ENCODE measurements around the gene TCF15. TPM values are rescaled to one million over a fixed set of nuclear protein-coding genes. Genes with fewer than 3 reads are reported as not detected.
"Not testable (repeated sequence)": the region's sequence is repeated elsewhere in the genome, so short reads cannot be mapped to it uniquely, and the experiment has no call there.

TCF15 gene
- total and polyA plus RNA-seq, 8 donors, result 0.25 to 0.43 (median 0.33) TPM; not detected in 5

DNA sequence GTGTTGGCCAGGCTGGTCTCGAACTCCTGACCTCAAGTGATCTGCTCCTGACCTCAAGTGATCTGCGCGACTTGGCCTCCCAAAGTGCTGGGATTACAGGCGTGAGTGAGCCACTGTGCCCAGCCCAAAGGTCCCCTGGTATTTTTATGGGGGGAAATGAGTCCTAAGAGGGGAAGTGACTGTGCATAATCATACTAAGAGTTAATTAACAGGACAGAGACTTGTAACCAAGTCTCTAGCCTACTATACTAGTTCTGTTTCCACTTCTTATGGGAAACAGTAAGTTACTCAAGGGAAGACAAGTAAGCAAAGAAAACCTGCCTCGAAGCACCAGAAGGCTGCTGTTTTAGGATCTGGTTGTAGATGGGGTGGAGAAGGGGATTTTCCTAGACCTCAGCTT is 27.9 kb downstream of the TCF15 start:
- intact Hi-C loops (cut with DNase I; ENCODE audit: low total_unique reads), result no loop called here
- DNase-seq, result no peak

DNA sequence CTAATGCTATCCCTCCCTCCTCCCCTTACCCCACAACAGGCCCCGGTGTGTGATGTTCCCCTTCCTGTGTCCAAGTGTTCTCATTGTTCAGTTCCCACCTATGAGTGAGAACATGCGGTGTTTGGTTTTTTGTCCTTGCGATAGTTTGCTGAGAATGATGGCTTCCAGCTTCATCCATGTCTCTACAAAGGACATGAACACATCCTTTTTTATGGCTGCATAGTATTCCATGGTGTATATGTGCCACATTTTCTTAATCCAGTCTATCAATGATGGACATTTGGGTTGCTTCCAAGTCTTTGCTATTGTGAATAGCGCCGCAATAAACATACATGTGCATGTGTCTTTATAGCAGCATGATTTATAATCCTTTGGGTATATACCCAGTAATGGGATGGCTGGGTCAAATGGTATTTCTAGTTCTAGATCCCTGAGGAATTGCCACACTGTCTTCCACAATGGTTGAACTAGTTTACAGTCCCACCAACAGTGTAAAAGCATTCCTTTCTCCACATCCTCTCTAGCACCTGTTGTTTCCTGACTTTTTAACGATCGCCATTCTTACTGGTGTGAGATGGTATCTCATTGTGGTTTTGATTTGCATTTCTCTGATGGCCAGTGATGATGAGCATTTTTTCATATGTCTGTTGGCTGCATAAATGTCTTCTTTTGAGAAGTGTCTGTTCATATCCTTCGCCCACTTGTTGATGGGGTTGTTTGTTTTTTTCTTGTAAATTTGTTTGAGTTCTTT is 31.0 kb downstream of the TCF15 start:
- H3K27ac ChIP-seq; H3K9me3 ChIP-seq; H3K4me1 ChIP-seq; DNase-seq; intact Hi-C loops (cut with DNase I; ENCODE audit: low total_unique reads); H3K36me3 ChIP-seq; H3K4me3 ChIP-seq: not testable (repeated sequence)
- WGBS, 5 donors, result 79 to 93% (median 85%) methylated on average over 7 to 8 of the region's 8 CpGs
- peaks cover 0 to 38% (median 2%) of the 10 kb centered on the region in 3 donors for H3K27me3 ChIP-seq

More for the DNA sequence above, 27.9 kb downstream of the TCF15 start:
- H3K4me3 ChIP-seq, result no peak overlapping the region
- no peaks in the 10 kb centered on the region for H3K4me1 ChIP-seq
- WGBS, 5 donors, result 65 to 82% (median 74%) methylated on average over 5 of the region's 5 CpGs
- peaks cover 0 to 44% (median 2%) of the 10 kb centered on the region in 3 donors for H3K27me3 ChIP-seq
- H3K27ac ChIP-seq, result no peak overlapping the region
- H3K36me3 ChIP-seq, result no peaks in the 10 kb centered on the region
- H3K9me3 ChIP-seq, result no peaks in the 10 kb centered on the region
- TF ChIP-seq POLR2AphosphoS5 (IDR thresholded peaks at IDR 0.05) (no peak), POLR2A (IDR thresholded peaks at IDR 0.05) (no peak)
- TF ChIP-seq, protein P1, sequence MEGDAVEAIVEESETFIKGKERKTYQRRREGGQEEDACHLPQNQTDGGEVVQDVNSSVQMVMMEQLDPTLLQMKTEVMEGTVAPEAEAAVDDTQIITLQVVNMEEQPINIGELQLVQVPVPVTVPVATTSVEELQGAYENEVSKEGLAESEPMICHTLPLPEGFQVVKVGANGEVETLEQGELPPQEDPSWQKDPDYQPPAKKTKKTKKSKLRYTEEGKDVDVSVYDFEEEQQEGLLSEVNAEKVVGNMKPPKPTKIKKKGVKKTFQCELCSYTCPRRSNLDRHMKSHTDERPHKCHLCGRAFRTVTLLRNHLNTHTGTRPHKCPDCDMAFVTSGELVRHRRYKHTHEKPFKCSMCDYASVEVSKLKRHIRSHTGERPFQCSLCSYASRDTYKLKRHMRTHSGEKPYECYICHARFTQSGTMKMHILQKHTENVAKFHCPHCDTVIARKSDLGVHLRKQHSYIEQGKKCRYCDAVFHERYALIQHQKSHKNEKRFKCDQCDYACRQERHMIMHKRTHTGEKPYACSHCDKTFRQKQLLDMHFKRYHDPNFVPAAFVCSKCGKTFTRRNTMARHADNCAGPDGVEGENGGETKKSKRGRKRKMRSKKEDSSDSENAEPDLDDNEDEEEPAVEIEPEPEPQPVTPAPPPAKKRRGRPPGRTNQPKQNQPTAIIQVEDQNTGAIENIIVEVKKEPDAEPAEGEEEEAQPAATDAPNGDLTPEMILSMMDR (IDR thresholded peaks at IDR 0.05), result no peak

DNA sequence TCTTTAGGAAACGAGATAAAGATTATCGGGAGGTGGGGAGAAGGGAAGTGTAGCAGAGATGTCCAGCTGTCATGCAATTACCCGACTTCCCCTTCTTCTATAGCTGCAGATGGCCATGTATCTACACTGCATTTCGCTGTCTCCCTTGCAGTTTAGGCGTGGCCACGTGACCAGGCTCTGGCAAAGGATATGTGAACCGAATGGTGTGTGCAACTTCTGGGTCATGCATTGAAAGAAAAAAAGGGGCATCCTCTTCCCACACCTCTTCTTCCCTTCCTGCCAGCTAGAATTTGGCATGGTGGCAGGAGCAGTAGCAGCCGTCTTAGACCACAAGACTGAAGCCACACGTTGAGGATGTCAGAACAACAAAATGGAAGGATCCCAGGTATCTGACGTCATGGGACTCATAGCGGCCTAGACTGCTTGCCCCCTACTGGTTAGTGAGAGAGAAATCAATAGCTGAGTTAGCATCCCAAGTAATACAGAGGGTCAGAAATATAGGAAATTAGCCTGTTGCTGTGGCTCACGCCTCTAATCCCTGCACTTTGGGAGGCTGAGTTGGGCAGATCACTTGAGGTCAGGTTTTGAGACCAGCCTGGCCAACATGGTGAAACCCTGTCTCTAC is 32.8 kb downstream of the TCF15 start:
- H3K4me3 ChIP-seq, result no peak overlapping the region
- H3K9me3 ChIP-seq, result no peaks in the 10 kb centered on the region
- 61 to 73% (median 65%) methylated on average over 12 of the region's 12 CpGs for WGBS, 5 donors
- DNase-seq, result no peak
- TF ChIP-seq POLR2AphosphoS5 (IDR thresholded peaks at IDR 0.05) (no peak), EP300 (IDR thresholded peaks at IDR 0.05) (no peak), POLR2A (IDR thresholded peaks at IDR 0.05) (no peak)
- TF ChIP-seq, protein P1 (IDR thresholded peaks at IDR 0.05), result no peak
- intact Hi-C loops (cut with DNase I; ENCODE audit: low total_unique reads), result no loop called here
- no peaks in the 10 kb centered on the region for H3K36me3 ChIP-seq
- H3K27ac ChIP-seq, result no peak overlapping the region
- H3K27me3 ChIP-seq, result peaks cover 0 to 44% (median 10%) of the 10 kb centered on the region in 3 donors
- peaks cover 0 to 8% (median under 1%) of the 10 kb centered on the region in 4 donors for H3K4me1 ChIP-seq

DNA sequence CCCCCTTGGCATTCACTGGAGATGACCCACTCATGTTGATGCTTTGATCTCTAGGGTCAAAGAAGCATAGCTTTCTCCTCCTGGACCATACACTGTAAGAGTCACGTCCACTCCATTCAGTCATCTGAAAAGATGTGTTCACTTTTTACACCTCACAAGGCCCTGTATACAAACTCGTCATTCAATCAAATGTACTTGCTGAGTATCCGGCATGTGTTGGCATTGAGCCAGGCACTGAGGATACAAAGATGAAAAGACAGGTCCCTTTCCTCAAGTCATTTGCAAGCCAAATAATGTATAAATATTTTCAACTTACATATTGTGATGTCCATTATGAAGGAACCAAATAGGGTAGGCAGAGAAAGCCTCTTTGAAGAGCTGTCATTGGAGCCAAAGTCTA is 34.0 kb downstream of the TCF15 start:
- DNase-seq, result no peak
- intact Hi-C loops (cut with DNase I; ENCODE audit: low total_unique reads), result no loop called here
- no peaks in the 10 kb centered on the region for H3K36me3 ChIP-seq
- H3K4me3 ChIP-seq, result no peak overlapping the region
- 39 to 61% (median 61%) methylated on average over 3 of the region's 3 CpGs for WGBS, 5 donors
- peaks cover 10 to 19% (median 12%) of the 10 kb centered on the region in 4 donors for H3K4me1 ChIP-seq
- H3K27ac ChIP-seq, result no peak overlapping the region
- peaks cover 0 to 48% (median 16%) of the 10 kb centered on the region in 3 donors for H3K27me3 ChIP-seq
- no peaks in the 10 kb centered on the region for H3K9me3 ChIP-seq
- TF ChIP-seq POLR2A (IDR thresholded peaks at IDR 0.05), result no peak
- TF ChIP-seq, protein P1 (IDR thresholded peaks at IDR 0.05), result no peak

DNA sequence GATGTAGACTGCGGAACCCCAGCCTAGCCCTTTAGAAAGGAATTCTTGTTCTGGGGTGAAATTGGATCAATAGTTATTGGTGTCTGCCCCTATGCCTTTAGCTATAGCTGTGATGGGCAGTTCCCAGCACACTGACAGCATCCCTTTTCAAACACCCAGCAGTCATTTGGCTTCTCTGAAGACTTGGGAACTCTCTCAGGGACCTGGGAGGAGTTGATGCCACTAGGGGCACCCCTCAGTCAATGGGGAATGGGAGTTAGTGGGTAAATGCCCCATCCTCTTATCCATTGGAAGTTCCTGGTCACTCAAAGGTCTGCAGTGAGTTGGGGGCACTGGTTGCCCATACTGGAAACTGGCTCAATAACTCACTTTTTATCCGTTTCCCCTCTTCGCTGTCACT is 34.9 kb downstream of the TCF15 start:
- H3K27ac ChIP-seq, result no peak overlapping the region
- H3K27me3 ChIP-seq, result peaks cover 0 to 53% (median 16%) of the 10 kb centered on the region in 3 donors
- H3K4me3 ChIP-seq, result no peak overlapping the region
- 90 to 93% (median 91%) methylated on average over 3 of the region's 3 CpGs for WGBS, 5 donors
- DNase-seq, result no peak
- no peaks in the 10 kb centered on the region for H3K9me3 ChIP-seq
- intact Hi-C loops (cut with DNase I; ENCODE audit: low total_unique reads), result no loop called here
- peaks cover 10 to 21% (median 13%) of the 10 kb centered on the region in 4 donors for H3K4me1 ChIP-seq
- no peaks in the 10 kb centered on the region for H3K36me3 ChIP-seq
- TF ChIP-seq, protein P1 (IDR thresholded peaks at IDR 0.05), result no peak
- TF ChIP-seq EP300 (IDR thresholded peaks at IDR 0.05) (no peak), POLR2AphosphoS5 (IDR thresholded peaks at IDR 0.05) (no peak)
